Neural crest cell (in vitro differentiated cells): Measurements from ENCODE around the gene SLC7A1. TPM values are rescaled to one million over a fixed set of nuclear protein-coding genes. Genes with fewer than 3 reads are reported as not detected.

Experiments used
- DNase-seq: peaks from one replicate; pipeline ENCODE4 v3.0.0; 2021; ENCODE audit warnings: low read depth, mixed read lengths, low spot score
- H3K27ac Mint-ChIP-seq: one replicate; pipeline ENCODE4 v1.8.0; 2021; ENCODE audit warnings: mild to moderate bottlenecking, mixed read lengths; ENCODE audit not compliant: unreplicated experiment
- H3K27me3 Mint-ChIP-seq: 2 replicates; pipeline ENCODE4 v1.8.0; 2021; ENCODE audit warnings: low read depth, mild to moderate bottlenecking, mixed read lengths
- H3K36me3 Mint-ChIP-seq: 2 replicates; pipeline ENCODE4 v1.8.0; 2021; ENCODE audit warnings: low read depth, mild to moderate bottlenecking, mixed read lengths
- H3K4me1 Mint-ChIP-seq: 2 replicates; pipeline ENCODE4 v1.8.0; 2021; ENCODE audit warnings: mixed read lengths
- H3K4me3 Mint-ChIP-seq: one replicate; pipeline ENCODE4 v1.8.0; 2021; ENCODE audit warnings: mild to moderate bottlenecking, mixed read lengths
- H3K9me3 Mint-ChIP-seq: 2 replicates; pipeline ENCODE4 v1.8.0; 2021; ENCODE audit warnings: mixed read lengths
- total RNA-seq: library from RNA; stranded (reverse); gene quantifications from 2 replicates; pipeline ENCODE4 v1.2.1, GENCODE V29; 2021
- TF ChIP-seq, protein P1 (sequence below): fragments of 200-600 bp; sonication (generic); conservative IDR thresholded peaks from 2 replicates; pipeline ENCODE4 v1.5.0; 2021; ENCODE audit warnings: antibody characterized with exemption, mild to moderate bottlenecking

SLC7A1 gene
- total RNA-seq, 1 donor from 2014 or later = 69.7 TPM

- DNase-seq = no peak
- Mint-ChIP-seq H3K36me3 (no peaks in the 10 kb centered on the region), H3K4me1 (peaks cover 21% of the 10 kb centered on the region), H3K4me3 (peak overlapping the region; percentile 88), H3K27ac (no peak overlapping the region), H3K27me3 (peaks cover 17% of the 10 kb centered on the region), H3K9me3 (no peaks in the 10 kb centered on the region)
- TF ChIP-seq, protein P1, sequence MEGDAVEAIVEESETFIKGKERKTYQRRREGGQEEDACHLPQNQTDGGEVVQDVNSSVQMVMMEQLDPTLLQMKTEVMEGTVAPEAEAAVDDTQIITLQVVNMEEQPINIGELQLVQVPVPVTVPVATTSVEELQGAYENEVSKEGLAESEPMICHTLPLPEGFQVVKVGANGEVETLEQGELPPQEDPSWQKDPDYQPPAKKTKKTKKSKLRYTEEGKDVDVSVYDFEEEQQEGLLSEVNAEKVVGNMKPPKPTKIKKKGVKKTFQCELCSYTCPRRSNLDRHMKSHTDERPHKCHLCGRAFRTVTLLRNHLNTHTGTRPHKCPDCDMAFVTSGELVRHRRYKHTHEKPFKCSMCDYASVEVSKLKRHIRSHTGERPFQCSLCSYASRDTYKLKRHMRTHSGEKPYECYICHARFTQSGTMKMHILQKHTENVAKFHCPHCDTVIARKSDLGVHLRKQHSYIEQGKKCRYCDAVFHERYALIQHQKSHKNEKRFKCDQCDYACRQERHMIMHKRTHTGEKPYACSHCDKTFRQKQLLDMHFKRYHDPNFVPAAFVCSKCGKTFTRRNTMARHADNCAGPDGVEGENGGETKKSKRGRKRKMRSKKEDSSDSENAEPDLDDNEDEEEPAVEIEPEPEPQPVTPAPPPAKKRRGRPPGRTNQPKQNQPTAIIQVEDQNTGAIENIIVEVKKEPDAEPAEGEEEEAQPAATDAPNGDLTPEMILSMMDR = no peak
Observed at GRCh38 chr13:29597706-29598105, 2.2 kb upstream of the SLC7A1 start.

GRCh38 chr13:29597246-29597645 lies 1.8 kb upstream of the SLC7A1 start:
- H3K4me3 Mint-ChIP-seq = peak overlapping the region; percentile 88
- H3K9me3 Mint-ChIP-seq = no peaks in the 10 kb centered on the region
- TF ChIP-seq, protein P1 = no peak
- DNase-seq = no peak
- no peak overlapping the region for H3K27ac Mint-ChIP-seq
- peaks cover 21% of the 10 kb centered on the region for H3K4me1 Mint-ChIP-seq
- peaks cover 17% of the 10 kb centered on the region for H3K27me3 Mint-ChIP-seq
- H3K36me3 Mint-ChIP-seq = no peaks in the 10 kb centered on the region

DNA sequence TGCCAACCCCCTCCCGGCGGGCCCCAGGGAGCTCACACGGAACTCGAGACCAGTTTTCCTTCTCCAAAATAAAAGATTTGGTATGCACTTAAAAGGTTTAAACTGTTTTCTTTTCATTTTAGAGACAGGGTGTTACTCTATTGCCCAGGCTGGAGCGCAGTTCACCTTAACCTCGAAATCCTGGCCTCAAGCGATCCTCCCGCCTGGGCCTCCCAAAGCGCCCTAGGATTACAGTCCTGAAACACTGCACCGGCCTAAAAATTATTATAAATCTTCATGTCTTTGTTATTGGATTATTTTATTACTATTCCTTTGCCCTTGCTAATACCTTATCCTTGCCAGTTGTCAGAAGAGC lies 553 bp upstream of the SLC7A1 start:
- H3K36me3 Mint-ChIP-seq = no peaks in the 10 kb centered on the region
- no peak for DNase-seq
- TF ChIP-seq, protein P1 = no peak
- H3K4me1 Mint-ChIP-seq = peaks cover 30% of the 10 kb centered on the region
- no peak overlapping the region for H3K27ac Mint-ChIP-seq
- H3K9me3 Mint-ChIP-seq = no peaks in the 10 kb centered on the region
- H3K4me3 Mint-ChIP-seq = peak overlapping the region; percentile 88
- H3K27me3 Mint-ChIP-seq = peaks cover 17% of the 10 kb centered on the region

GRCh38 chr13:29594710-29595379 lies 643 bp downstream of the SLC7A1 start:
- peak; percentile 32 for DNase-seq
- TF ChIP-seq, protein P1 = no peak
- Mint-ChIP-seq H3K27me3 (peaks cover 15% of the 10 kb centered on the region), H3K4me1 (peaks cover 39% of the 10 kb centered on the region), H3K27ac (peak overlapping the region; percentile 63), H3K4me3 (peak overlapping the region; percentile 95), H3K36me3 (no peaks in the 10 kb centered on the region), H3K9me3 (no peaks in the 10 kb centered on the region)

- Mint-ChIP-seq H3K36me3 (no peaks in the 10 kb centered on the region), H3K4me1 (peaks cover 43% of the 10 kb centered on the region), H3K9me3 (no peaks in the 10 kb centered on the region), H3K4me3 (peak overlapping the region; percentile 95), H3K27ac (peak overlapping the region; percentile 63), H3K27me3 (peaks cover 15% of the 10 kb centered on the region)
- peak; percentile 8 for DNase-seq
- TF ChIP-seq, protein P1 = no peak
Observed at GRCh38 chr13:29594303-29594709, 1.2 kb downstream of the SLC7A1 start.
